Osteoblast (primary cell): Measurements from ENCODE around the gene ADGRD1. TPM values are rescaled to one million over a fixed set of nuclear protein-coding genes. Genes with fewer than 3 reads are reported as not detected.

Experiments
- DNase-seq: peaks from one replicate; pipeline ENCODE4 v3.0.0; 2011; ENCODE audit warnings: low spot score, mixed read lengths; ENCODE audit not compliant: insufficient read length; ENCODE audit errors: missing footprints
- H2AFZ ChIP-seq: 2 replicates; pipeline ENCODE4 v1.6.0; 2011; ENCODE audit warnings: mild to moderate bottlenecking, low read length
- H3K27ac ChIP-seq: 2 replicates; pipeline ENCODE4 v1.5.1; 2011; ENCODE audit warnings: mild to moderate bottlenecking, low read depth, low read length, moderate library complexity
- H3K27me3 ChIP-seq: 2 replicates; pipeline ENCODE4 v1.6.0; 2012; ENCODE audit warnings: mild to moderate bottlenecking, control low read depth, inconsistent platforms, low read length, moderate library complexity; ENCODE audit not compliant: insufficient read depth
- H3K36me3 ChIP-seq: 2 replicates; pipeline ENCODE4 v1.5.1; 2011; ENCODE audit warnings: mild to moderate bottlenecking, low read length, control low read depth, moderate library complexity; ENCODE audit not compliant: insufficient read depth
- H3K4me1 ChIP-seq: 2 replicates; pipeline ENCODE4 v1.5.1; 2011; ENCODE audit warnings: mild to moderate bottlenecking, low read length, control low read depth, moderate library complexity; ENCODE audit not compliant: insufficient read depth
- H3K4me2 ChIP-seq: 2 replicates; pipeline ENCODE4 v1.6.0; 2011; ENCODE audit warnings: mild to moderate bottlenecking, low read length; ENCODE audit not compliant: insufficient read depth
- H3K4me3 ChIP-seq: fragments of 200-600 bp; sonication (generic); 3 replicates; pipeline ENCODE4 v1.5.1; 2012; ENCODE audit warnings: mild to moderate bottlenecking, low read length, inconsistent platforms; ENCODE audit not compliant: insufficient read depth
- H3K79me2 ChIP-seq: 2 replicates; pipeline ENCODE4 v1.6.0; 2012; ENCODE audit warnings: mild to moderate bottlenecking, low read length, control low read depth, inconsistent platforms; ENCODE audit not compliant: insufficient read depth
- H3K9me3 ChIP-seq: 2 replicates; pipeline ENCODE4 v1.5.1; 2011; ENCODE audit warnings: low read depth, low read length, control low read depth
- H4K20me1 ChIP-seq: 2 replicates; pipeline ENCODE4 v1.6.0; 2012; ENCODE audit warnings: mild to moderate bottlenecking, low read length, control low read depth; ENCODE audit not compliant: insufficient read depth
- total RNA-seq: library from RNA; depleted of rRNA; stranded (reverse); fragments of >200 nt; gene quantifications from 2 replicates; pipeline ENCODE4 v1.2.3, GENCODE V29; 2012
- TF ChIP-seq, protein P1 (sequence below): IDR thresholded peaks from 2 replicates; pipeline ENCODE4 v1.5.1; 2011; ENCODE audit warnings: mild to moderate bottlenecking, low read depth, low read length, moderate library complexity; ENCODE audit errors: extremely low read depth

ADGRD1 gene
- total RNA-seq, 1 donor, result 0.72 TPM

GRCh38 chr12:131101006-131101405 is 147.3 kb downstream of the ADGRD1 start:
- Histone ChIP-seq H3K79me2 (no peaks in the 10 kb centered on the region), H3K27me3 (no peaks in the 10 kb centered on the region), H3K9me3 (no peaks in the 10 kb centered on the region), H3K4me3 (no peak overlapping the region), H3K27ac (no peak overlapping the region), H3K4me2 (no peak overlapping the region), H3K4me1 (no peaks in the 10 kb centered on the region), H2AFZ (no peak overlapping the region), H4K20me1 (no peaks in the 10 kb centered on the region), H3K36me3 (no peaks in the 10 kb centered on the region)
- TF ChIP-seq, protein P1, sequence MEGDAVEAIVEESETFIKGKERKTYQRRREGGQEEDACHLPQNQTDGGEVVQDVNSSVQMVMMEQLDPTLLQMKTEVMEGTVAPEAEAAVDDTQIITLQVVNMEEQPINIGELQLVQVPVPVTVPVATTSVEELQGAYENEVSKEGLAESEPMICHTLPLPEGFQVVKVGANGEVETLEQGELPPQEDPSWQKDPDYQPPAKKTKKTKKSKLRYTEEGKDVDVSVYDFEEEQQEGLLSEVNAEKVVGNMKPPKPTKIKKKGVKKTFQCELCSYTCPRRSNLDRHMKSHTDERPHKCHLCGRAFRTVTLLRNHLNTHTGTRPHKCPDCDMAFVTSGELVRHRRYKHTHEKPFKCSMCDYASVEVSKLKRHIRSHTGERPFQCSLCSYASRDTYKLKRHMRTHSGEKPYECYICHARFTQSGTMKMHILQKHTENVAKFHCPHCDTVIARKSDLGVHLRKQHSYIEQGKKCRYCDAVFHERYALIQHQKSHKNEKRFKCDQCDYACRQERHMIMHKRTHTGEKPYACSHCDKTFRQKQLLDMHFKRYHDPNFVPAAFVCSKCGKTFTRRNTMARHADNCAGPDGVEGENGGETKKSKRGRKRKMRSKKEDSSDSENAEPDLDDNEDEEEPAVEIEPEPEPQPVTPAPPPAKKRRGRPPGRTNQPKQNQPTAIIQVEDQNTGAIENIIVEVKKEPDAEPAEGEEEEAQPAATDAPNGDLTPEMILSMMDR, result no peak
- no peak for DNase-seq

GRCh38 chr12:131101703-131102492 is 148.2 kb downstream of the ADGRD1 start:
- H2AFZ ChIP-seq, result no peak overlapping the region
- TF ChIP-seq, protein P1, result no peak
- no peaks in the 10 kb centered on the region for H3K36me3 ChIP-seq
- no peaks in the 10 kb centered on the region for H3K79me2 ChIP-seq
- no peaks in the 10 kb centered on the region for H4K20me1 ChIP-seq
- no peak overlapping the region for H3K4me2 ChIP-seq
- no peak overlapping the region for H3K27ac ChIP-seq
- no peaks in the 10 kb centered on the region for H3K4me1 ChIP-seq
- DNase-seq, result peak; percentile 48
- no peaks in the 10 kb centered on the region for H3K27me3 ChIP-seq
- no peaks in the 10 kb centered on the region for H3K9me3 ChIP-seq
- no peak overlapping the region for H3K4me3 ChIP-seq

DNA sequence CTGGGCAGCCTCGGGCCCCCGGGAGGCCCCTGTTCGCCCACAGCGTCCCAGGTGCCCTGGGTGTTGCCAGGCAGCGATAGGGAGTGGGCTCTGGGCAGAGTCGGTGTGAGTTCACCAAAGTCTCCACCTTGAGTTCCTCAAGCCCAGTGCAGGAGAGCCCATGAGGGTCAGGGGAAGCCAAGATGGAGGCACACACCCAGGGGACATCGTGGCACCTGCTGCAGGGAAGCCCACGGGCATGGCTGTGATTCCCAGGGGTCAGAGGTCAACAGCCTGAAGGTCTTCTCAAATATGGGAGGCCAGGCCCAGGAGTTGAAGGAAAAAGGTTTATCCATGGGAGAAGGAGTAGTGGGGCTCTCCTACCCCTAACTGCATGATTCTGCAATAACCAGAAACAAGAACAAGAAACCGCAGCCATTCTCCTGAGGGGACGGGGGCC is 148.8 kb downstream of the ADGRD1 start:
- Histone ChIP-seq H4K20me1 (no peaks in the 10 kb centered on the region), H3K27me3 (no peaks in the 10 kb centered on the region), H3K36me3 (no peaks in the 10 kb centered on the region), H3K4me2 (no peak overlapping the region), H3K79me2 (no peaks in the 10 kb centered on the region), H3K9me3 (no peaks in the 10 kb centered on the region), H2AFZ (no peak overlapping the region), H3K4me1 (no peaks in the 10 kb centered on the region), H3K4me3 (no peak overlapping the region), H3K27ac (no peak overlapping the region)
- peak; percentile 46 for DNase-seq
- TF ChIP-seq, protein P1, result no peak

DNA sequence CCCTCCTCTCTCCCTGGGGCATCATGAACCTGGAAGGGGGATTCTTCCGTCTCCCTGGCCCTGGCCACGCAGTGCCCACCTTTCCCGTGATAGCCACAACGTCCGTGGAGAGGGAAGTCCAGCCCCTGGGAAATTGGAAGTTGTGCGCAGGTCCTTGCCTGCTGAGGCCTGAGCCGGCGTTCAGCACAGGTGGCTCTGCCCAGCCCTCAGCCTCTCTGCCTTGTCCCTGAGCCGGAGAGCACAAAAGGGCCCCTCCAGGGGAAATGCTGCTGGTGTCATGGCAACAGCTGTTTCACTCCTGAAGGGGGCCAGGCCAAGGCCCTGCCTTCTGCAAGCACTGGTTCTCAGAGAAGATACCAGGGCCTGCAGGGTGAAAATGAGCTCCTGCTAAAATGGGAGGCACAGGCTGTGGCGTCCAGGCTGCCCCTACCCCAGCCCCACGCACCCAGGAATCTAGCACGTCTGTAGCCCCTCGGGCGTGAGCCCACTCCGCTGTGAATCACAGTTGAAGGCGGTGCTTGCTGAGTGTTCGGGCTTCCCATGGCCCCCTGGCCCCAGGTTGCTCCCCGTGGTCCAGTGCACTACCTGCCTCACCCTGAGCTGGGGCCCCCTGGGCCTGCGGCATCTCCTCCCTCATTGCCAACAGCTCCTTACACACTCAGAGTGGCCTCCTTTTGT is 149.4 kb downstream of the ADGRD1 start:
- H3K27me3 ChIP-seq, result no peaks in the 10 kb centered on the region
- no peaks in the 10 kb centered on the region for H3K4me1 ChIP-seq
- no peak overlapping the region for H3K4me3 ChIP-seq
- TF ChIP-seq, protein P1, result no peak
- no peaks in the 10 kb centered on the region for H3K79me2 ChIP-seq
- peak; percentile 56 for DNase-seq
- no peak overlapping the region for H3K27ac ChIP-seq
- H3K9me3 ChIP-seq, result no peaks in the 10 kb centered on the region
- H2AFZ ChIP-seq, result no peak overlapping the region
- no peaks in the 10 kb centered on the region for H4K20me1 ChIP-seq
- no peak overlapping the region for H3K4me2 ChIP-seq
- no peaks in the 10 kb centered on the region for H3K36me3 ChIP-seq
